ENCODE measurements around the gene SYCP3. TPM values are rescaled to one million over a fixed set of nuclear protein-coding genes. Genes with fewer than 3 reads are reported as not detected.
A peak's percentile ranks its signal among the peaks of the same experiment; 100 is the strongest.

The SYCP3 gene
- total RNA-seq, 4 donors from 2014 or later = 0.38 to 0.53 TPM; not detected in 2

DNA sequence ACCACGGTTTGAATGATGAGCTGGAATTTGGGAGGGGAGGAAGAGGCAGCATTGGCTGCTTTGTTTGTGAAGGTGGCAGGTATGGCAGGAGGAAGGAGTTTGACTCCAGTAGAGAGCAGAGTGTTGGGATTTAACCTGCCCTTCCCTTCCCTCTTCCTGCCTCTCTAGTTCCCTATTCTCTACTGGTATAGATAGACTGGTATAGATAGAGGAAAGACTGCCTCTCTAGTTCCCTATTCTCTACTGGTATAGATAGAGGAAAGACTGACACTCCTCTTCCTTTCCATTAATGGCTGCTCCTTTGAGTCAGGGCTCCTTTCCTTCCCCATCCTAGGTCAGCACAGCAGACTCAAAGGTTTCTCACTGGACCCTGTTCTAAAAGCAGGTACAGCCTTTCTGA is 8.4 kb upstream of the SYCP3 start:
- Histone ChIP-seq H3K4me3 (no peak overlapping the region), H3K9me3 (no peaks in the 10 kb centered on the region), H3K27me3 (no peaks in the 10 kb centered on the region), H3K36me3 (peaks cover 0 to 94% (median 8%) of the 10 kb centered on the region in 3 donors), H3K27ac (no peak overlapping the region), H3K4me1 (no peaks in the 10 kb centered on the region)
- no peak for TF ChIP-seq POLR2A (IDR thresholded peaks at IDR 0.05)
- TF ChIP-seq, protein P1, sequence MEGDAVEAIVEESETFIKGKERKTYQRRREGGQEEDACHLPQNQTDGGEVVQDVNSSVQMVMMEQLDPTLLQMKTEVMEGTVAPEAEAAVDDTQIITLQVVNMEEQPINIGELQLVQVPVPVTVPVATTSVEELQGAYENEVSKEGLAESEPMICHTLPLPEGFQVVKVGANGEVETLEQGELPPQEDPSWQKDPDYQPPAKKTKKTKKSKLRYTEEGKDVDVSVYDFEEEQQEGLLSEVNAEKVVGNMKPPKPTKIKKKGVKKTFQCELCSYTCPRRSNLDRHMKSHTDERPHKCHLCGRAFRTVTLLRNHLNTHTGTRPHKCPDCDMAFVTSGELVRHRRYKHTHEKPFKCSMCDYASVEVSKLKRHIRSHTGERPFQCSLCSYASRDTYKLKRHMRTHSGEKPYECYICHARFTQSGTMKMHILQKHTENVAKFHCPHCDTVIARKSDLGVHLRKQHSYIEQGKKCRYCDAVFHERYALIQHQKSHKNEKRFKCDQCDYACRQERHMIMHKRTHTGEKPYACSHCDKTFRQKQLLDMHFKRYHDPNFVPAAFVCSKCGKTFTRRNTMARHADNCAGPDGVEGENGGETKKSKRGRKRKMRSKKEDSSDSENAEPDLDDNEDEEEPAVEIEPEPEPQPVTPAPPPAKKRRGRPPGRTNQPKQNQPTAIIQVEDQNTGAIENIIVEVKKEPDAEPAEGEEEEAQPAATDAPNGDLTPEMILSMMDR (IDR thresholded peaks at IDR 0.05) = no peak
- intact Hi-C loops (cut with DNase I) = no loop called here
- WGBS, 2 donors = 40 to 71% methylated on average over 1 of the region's 1 CpG
- DNase-seq = no peak

DNA sequence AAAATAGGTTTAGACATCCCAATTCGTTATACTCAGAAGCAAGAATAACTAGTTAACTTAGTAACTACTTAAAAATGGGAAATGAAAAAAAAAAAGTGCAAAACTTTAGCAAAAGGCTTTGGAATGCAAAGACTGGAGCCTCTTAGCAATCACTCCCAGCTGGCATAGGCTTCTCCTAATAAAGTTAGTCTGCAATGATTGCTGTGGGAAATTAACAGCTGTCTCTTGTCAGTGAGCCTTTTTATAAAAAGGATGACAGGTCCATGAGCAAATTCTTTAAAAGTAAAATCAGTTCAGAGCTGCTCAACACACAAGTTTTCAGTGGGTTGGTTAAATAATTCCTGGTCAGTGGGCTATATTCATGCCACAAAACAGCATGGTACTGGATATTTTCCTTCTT is 7.4 kb upstream of the SYCP3 start:
- TF ChIP-seq POLR2A (IDR thresholded peaks at IDR 0.05) = no peak
- TF ChIP-seq, protein P1 (IDR thresholded peaks at IDR 0.05) = no peak
- Histone ChIP-seq H3K9me3 (no peaks in the 10 kb centered on the region), H3K36me3 (peaks cover 0 to 84% (median 8%) of the 10 kb centered on the region in 3 donors), H3K4me1 (no peaks in the 10 kb centered on the region), H3K4me3 (no peak overlapping the region), H3K27me3 (no peaks in the 10 kb centered on the region), H3K27ac (no peak overlapping the region)
- DNase-seq = no peak
- intact Hi-C loops (cut with DNase I) = no loop called here
- WGBS, 2 donors = 84 to 91% methylated on average over 1 of the region's 1 CpG

DNA sequence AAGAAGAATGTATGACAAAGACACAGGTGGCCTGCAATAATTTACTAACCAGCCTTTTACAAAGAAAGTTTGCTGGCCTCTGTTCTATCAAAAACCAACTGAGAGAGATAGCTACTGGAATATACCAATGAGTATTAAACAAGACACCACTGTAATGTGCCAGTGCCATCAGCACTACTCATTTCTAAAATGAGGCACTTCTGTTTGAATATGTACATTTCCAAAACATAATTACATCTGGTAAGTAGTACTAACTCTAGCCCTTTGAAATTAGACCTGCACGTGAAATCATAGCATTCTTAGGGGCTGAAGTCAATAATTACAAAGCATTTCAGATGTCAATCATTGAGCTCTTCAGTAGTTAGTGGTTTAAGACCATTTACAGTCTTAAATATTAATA is 6.9 kb upstream of the SYCP3 start:
- peaks cover 0 to 80% (median 8%) of the 10 kb centered on the region in 3 donors for H3K36me3 ChIP-seq
- no peaks in the 10 kb centered on the region for H3K27me3 ChIP-seq
- no peaks in the 10 kb centered on the region for H3K4me1 ChIP-seq
- no peak overlapping the region for H3K4me3 ChIP-seq
- no peaks in the 10 kb centered on the region for H3K9me3 ChIP-seq
- TF ChIP-seq, protein P1 (IDR thresholded peaks at IDR 0.05) = no peak
- no peak for TF ChIP-seq POLR2A (IDR thresholded peaks at IDR 0.05)
- no peak overlapping the region for H3K27ac ChIP-seq
- intact Hi-C loops (cut with DNase I) = no loop called here
- WGBS, 2 donors = 70 to 100% methylated on average over 1 of the region's 1 CpG
- no peak for DNase-seq

DNA sequence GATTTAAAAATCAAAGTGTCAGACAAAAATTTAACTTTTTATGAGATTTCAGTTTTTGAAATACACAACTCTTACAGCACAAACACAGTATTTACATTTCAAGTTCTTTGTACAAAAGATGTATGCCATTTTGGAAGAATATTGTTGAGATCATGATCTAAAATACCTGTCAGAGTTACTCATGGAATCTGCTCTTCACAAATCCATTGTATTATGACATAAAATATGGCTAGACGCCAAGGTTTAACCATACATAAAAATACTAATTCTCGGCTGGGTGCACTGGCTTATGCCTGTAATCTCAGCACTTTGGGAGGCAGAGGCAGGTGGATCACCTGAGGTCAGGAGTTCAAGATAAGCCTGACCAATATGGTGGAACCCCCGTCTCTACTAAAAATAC is 6.2 kb upstream of the SYCP3 start:
- Histone ChIP-seq H3K4me1 (no peaks in the 10 kb centered on the region), H3K27me3 (no peaks in the 10 kb centered on the region), H3K9me3 (no peaks in the 10 kb centered on the region), H3K36me3 (peaks cover 0 to 72% (median 8%) of the 10 kb centered on the region in 3 donors), H3K4me3 (no peak overlapping the region), H3K27ac (no peak overlapping the region)
- intact Hi-C loops (cut with DNase I) = no loop called here
- 68 to 69% methylated on average over 3 of the region's 3 CpGs for WGBS, 2 donors
- no peak for TF ChIP-seq POLR2A (IDR thresholded peaks at IDR 0.05)
- TF ChIP-seq, protein P1 (IDR thresholded peaks at IDR 0.05) = no peak
- DNase-seq = no peak

DNA sequence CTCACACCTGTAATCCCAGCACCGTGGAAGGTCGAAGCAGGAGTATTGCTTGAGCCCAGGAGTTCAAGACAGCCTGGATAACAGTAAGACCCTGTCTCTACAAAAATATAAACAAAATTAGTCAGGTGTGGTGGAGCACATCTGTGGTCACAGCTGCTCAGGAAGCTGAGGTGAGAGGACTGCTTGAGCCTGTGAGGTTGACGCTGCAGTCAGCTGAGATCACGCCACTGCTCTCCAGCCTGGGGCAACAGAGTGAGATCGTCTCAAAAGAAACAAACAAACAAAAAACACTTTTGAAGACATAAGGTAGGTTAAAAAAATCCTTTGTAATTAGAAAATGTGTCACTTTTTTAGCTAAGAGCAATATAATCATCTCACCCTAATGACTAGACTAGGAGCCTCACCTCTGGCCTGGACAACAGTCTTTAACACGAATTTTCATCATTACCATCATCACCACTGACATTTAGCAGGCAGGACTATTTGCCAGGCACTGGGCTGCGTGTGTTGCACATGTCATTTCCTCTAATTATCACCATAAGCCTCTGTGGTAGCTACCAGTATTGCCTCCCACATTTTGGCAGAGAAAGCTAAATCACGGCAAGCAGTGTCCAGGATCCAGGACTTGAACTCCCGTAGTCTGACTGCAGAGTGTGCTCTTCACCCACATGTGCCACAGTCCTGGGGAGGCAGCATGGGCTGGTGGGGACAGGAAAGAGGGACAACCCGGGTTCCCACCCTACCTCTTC is 4.6 kb upstream of the SYCP3 start:
- DNase-seq = peak; percentile 7
- Histone ChIP-seq H3K27me3 (no peaks in the 10 kb centered on the region), H3K27ac (no peak overlapping the region), H3K9me3 (no peaks in the 10 kb centered on the region), H3K4me1 (no peaks in the 10 kb centered on the region), H3K36me3 (peaks cover 0 to 70% (median 8%) of the 10 kb centered on the region in 3 donors), H3K4me3 (no peak overlapping the region)
- intact Hi-C loops (cut with DNase I) = no loop called here
- no peak for TF ChIP-seq POLR2A (IDR thresholded peaks at IDR 0.05)
- TF ChIP-seq, protein P1 (IDR thresholded peaks at IDR 0.05) = no peak
- 65 to 77% methylated on average over 10 of the region's 10 CpGs for WGBS, 2 donors
